Effector memory CD4-positive, alpha-beta T cell (primary cell): Measurements from ENCODE around the gene MRTFB.

Experiments used
- DNase-seq, 3 donors: peaks; one replicate each; pipeline ENCODE4 v3.0.0-alpha.2; 2020
- H3K27ac ChIP-seq: 2 replicates; pipeline ENCODE4 v1.7.0; 2013; ENCODE audit warnings: mild to moderate bottlenecking, low read length, moderate library complexity; ENCODE audit not compliant: insufficient read depth, poor library complexity, severe bottlenecking
- H3K27me3 ChIP-seq: replicated peaks from 2 replicates; pipeline ENCODE4 v1.7.0; 2013; ENCODE audit warnings: mild to moderate bottlenecking, low read length; ENCODE audit not compliant: insufficient read depth, control insufficient read depth, poor library complexity, severe bottlenecking
- H3K36me3 ChIP-seq: 2 replicates; pipeline ENCODE4 v1.7.0; 2013; ENCODE audit warnings: mild to moderate bottlenecking, low read length, moderate library complexity; ENCODE audit not compliant: control insufficient read depth, insufficient read depth
- H3K4me1 ChIP-seq: 2 replicates; pipeline ENCODE4 v1.7.0; 2013; ENCODE audit warnings: low read length, mild to moderate bottlenecking; ENCODE audit not compliant: control insufficient read depth, insufficient read depth, poor library complexity, severe bottlenecking
- H3K4me3 ChIP-seq: 2 replicates; pipeline ENCODE4 v1.7.0; 2013; ENCODE audit warnings: low read length, low read depth, mild to moderate bottlenecking; ENCODE audit not compliant: insufficient read depth, poor library complexity, severe bottlenecking
- H3K9me3 ChIP-seq: 2 replicates; pipeline ENCODE4 v1.7.0; 2013; ENCODE audit warnings: mild to moderate bottlenecking, low read length, moderate library complexity; ENCODE audit not compliant: control insufficient read depth

Gene MRTFB

GRCh38 chr16:14088155-14088753, 17.1 kb downstream of the MRTFB start:
- Histone ChIP-seq H3K27ac (no peak overlapping the region), H3K36me3 (no peaks in the 10 kb centered on the region), H3K4me3 (no peak overlapping the region), H3K9me3 (no peaks in the 10 kb centered on the region), H3K27me3 (no peaks in the 10 kb centered on the region), H3K4me1 (no peaks in the 10 kb centered on the region)
- no peak for DNase-seq

- H3K4me1 ChIP-seq, result no peaks in the 10 kb centered on the region
- no peak overlapping the region for H3K4me3 ChIP-seq
- H3K9me3 ChIP-seq, result no peaks in the 10 kb centered on the region
- H3K27ac ChIP-seq, result no peak overlapping the region
- DNase-seq, result no peak
- H3K27me3 ChIP-seq, result no peaks in the 10 kb centered on the region
- H3K36me3 ChIP-seq, result no peaks in the 10 kb centered on the region
Observed at GRCh38 chr16:14089283-14089823, 18.2 kb downstream of the MRTFB start.

GRCh38 chr16:14092561-14092960, 21.4 kb downstream of the MRTFB start:
- Histone ChIP-seq H3K27me3 (no peaks in the 10 kb centered on the region), H3K27ac (no peak overlapping the region), H3K4me3 (no peak overlapping the region), H3K9me3 (no peaks in the 10 kb centered on the region), H3K4me1 (no peaks in the 10 kb centered on the region), H3K36me3 (no peaks in the 10 kb centered on the region)
- DNase-seq, result no peak

GRCh38 chr16:14095883-14096551, 24.9 kb downstream of the MRTFB start:
- no peak overlapping the region for H3K27ac ChIP-seq
- no peaks in the 10 kb centered on the region for H3K36me3 ChIP-seq
- H3K4me3 ChIP-seq, result no peak overlapping the region
- no peak for DNase-seq
- no peaks in the 10 kb centered on the region for H3K27me3 ChIP-seq
- H3K4me1 ChIP-seq, result no peaks in the 10 kb centered on the region
- H3K9me3 ChIP-seq, result no peaks in the 10 kb centered on the region

- Histone ChIP-seq H3K36me3 (no peaks in the 10 kb centered on the region), H3K9me3 (no peaks in the 10 kb centered on the region), H3K4me3 (no peak overlapping the region), H3K27me3 (no peaks in the 10 kb centered on the region), H3K27ac (no peak overlapping the region), H3K4me1 (no peaks in the 10 kb centered on the region)
- no peak for DNase-seq
Observed at GRCh38 chr16:14097182-14097959, 26.3 kb downstream of the MRTFB start.

GRCh38 chr16:14098081-14098480, 27.0 kb downstream of the MRTFB start:
- H3K36me3 ChIP-seq, result no peaks in the 10 kb centered on the region
- H3K27ac ChIP-seq, result no peak overlapping the region
- H3K9me3 ChIP-seq, result no peaks in the 10 kb centered on the region
- no peaks in the 10 kb centered on the region for H3K27me3 ChIP-seq
- H3K4me3 ChIP-seq, result no peak overlapping the region
- no peak for DNase-seq
- no peaks in the 10 kb centered on the region for H3K4me1 ChIP-seq

GRCh38 chr16:14100825-14101224, 29.7 kb downstream of the MRTFB start:
- no peak for DNase-seq
- no peaks in the 10 kb centered on the region for H3K36me3 ChIP-seq
- no peaks in the 10 kb centered on the region for H3K27me3 ChIP-seq
- no peak overlapping the region for H3K4me3 ChIP-seq
- no peak overlapping the region for H3K27ac ChIP-seq
- H3K9me3 ChIP-seq, result no peaks in the 10 kb centered on the region
- no peaks in the 10 kb centered on the region for H3K4me1 ChIP-seq

- H3K36me3 ChIP-seq, result no peaks in the 10 kb centered on the region
- H3K9me3 ChIP-seq, result no peaks in the 10 kb centered on the region
- no peak overlapping the region for H3K4me3 ChIP-seq
- no peak overlapping the region for H3K27ac ChIP-seq
- DNase-seq, result no peak
- no peaks in the 10 kb centered on the region for H3K27me3 ChIP-seq
- H3K4me1 ChIP-seq, result no peaks in the 10 kb centered on the region
Observed at GRCh38 chr16:14101415-14101814, 30.3 kb downstream of the MRTFB start.

- Histone ChIP-seq H3K9me3 (no peaks in the 10 kb centered on the region), H3K4me3 (no peak overlapping the region), H3K36me3 (no peaks in the 10 kb centered on the region), H3K27me3 (no peaks in the 10 kb centered on the region), H3K4me1 (no peaks in the 10 kb centered on the region), H3K27ac (no peak overlapping the region)
- no peak for DNase-seq
Observed at GRCh38 chr16:14102925-14103720, 32.0 kb downstream of the MRTFB start.
